ENCODE measurements around the gene FBXO28.

GRCh38 chr1:224108991-224109390, 4.9 kb upstream of the FBXO28 start:
- TF ChIP-seq CTCF (IDR thresholded peaks at IDR 0.05) (no peak), EP300 (IDR thresholded peaks at IDR 0.05; ENCODE audit: borderline replicate concordance in 1 of 2, low read depth in 1 of 2, low read length in 1 of 2) (no peak), RAD21 (IDR thresholded peaks at IDR 0.05; ENCODE audit: low read length) (no peak), FOXM1 (IDR thresholded peaks at IDR 0.05; ENCODE audit: low read depth) (no peak), SMC3 (IDR thresholded peaks at IDR 0.05; ENCODE audit: low read depth, low read length) (no peak), MXI1 (IDR thresholded peaks at IDR 0.05; ENCODE audit: low read depth, low read length) (no peak), GATA2 (CRISPR knock-in tag; IDR thresholded peaks at IDR 0.05) (no peak)

Measured in SK-N-SH (cell line).